ENCODE measurements around the gene COL23A1. TPM values are rescaled to one million over a fixed set of nuclear protein-coding genes. Genes with fewer than 3 reads are reported as not detected.

The COL23A1 gene
- total RNA-seq, 4 donors from 2014 or later: 0.93 to 4.6 (median 2.4) TPM

- Histone ChIP-seq H3K27ac (no peak overlapping the region), H3K36me3 (no peaks in the 10 kb centered on the region), H3K27me3 (peaks cover 17% of the 10 kb centered on the region), H3K4me3 (no peak overlapping the region), H3K4me1 (no peaks in the 10 kb centered on the region), H3K9me3 (peaks cover 0 to 6% (median 0%) of the 10 kb centered on the region in 3 donors)
- 67 to 71% methylated on average over 2 to 4 of the region's 4 CpGs for WGBS, 2 donors (ENCODE audit: low coverage in 1 of 2)
- ATAC-seq: no peak
- TF ChIP-seq POLR2AphosphoS5 (IDR thresholded peaks at IDR 0.05): no peak
Observed at GRCh38 chr5:178271231-178271630, 319.0 kb downstream of the COL23A1 start.

DNA sequence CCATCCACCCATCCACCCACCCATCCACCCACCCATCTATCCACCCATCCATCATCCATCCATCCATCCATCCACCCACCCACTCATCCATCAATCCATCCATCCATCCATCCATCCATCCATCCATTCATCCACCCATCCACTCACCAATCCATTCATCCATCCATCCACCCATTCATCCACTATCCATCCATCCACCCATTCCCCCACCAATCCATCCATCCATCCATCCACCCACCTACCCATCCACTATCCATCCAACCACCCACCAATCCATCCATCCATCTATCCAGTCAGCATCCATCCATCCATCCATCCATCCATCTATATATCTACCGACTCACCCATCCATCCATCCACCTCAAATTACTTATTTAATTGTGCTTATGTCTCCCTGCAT lies 320.7 kb downstream of the COL23A1 start:
- ATAC-seq: no peak
- TF ChIP-seq CTCF (IDR thresholded peaks at IDR 0.05): no peak
- TF ChIP-seq EP300 (IDR thresholded peaks at IDR 0.05): no peak
- no peak for TF ChIP-seq POLR2A (IDR thresholded peaks at IDR 0.05)
- no peak for TF ChIP-seq POLR2AphosphoS5 (IDR thresholded peaks at IDR 0.05)

DNA sequence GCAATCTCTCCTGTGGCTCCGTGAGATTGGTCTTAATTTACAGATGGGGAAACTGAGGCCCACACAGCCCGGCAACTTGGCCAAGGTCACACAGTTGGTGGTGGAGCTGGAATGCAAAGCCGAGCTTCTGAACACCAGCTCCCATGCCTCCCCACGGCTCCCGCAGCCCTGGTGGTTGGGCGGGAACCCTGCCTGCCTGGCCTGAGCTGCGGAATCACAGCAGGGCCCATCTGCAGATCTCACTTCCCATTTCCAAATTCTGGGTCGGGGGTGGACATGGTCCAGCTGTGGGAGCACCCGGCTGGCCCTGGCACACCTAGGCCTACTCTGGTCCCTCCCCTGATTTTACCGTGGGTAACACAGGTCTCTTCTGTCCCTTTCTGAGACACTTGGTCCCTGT lies 322.3 kb downstream of the COL23A1 start:
- H3K27ac ChIP-seq: no peak overlapping the region
- no peaks in the 10 kb centered on the region for H3K4me1 ChIP-seq
- no peak for ATAC-seq
- WGBS, 2 donors (ENCODE audit: low coverage in 1 of 2): 90% methylated on average over 7 of the region's 10 CpGs; no CpG with 5 or more reads in 1 of the 2 donors
- H3K27me3 ChIP-seq: no peaks in the 10 kb centered on the region
- H3K9me3 ChIP-seq: no peaks in the 10 kb centered on the region
- no peak overlapping the region for H3K4me3 ChIP-seq
- TF ChIP-seq POLR2A (IDR thresholded peaks at IDR 0.05): no peak
- TF ChIP-seq CTCF (IDR thresholded peaks at IDR 0.05): no peak
- no peak for TF ChIP-seq POLR2AphosphoS5 (IDR thresholded peaks at IDR 0.05)
- no peak for TF ChIP-seq EP300 (IDR thresholded peaks at IDR 0.05)
- H3K36me3 ChIP-seq: no peaks in the 10 kb centered on the region

More for the DNA sequence above, 320.7 kb downstream of the COL23A1 start:
- Histone ChIP-seq H3K27me3 (peaks cover 6% of the 10 kb centered on the region), H3K27ac (no peak overlapping the region), H3K4me1 (no peaks in the 10 kb centered on the region), H3K4me3 (no peak overlapping the region), H3K36me3 (no peaks in the 10 kb centered on the region), H3K9me3 (no peaks in the 10 kb centered on the region)
- WGBS, 2 donors (ENCODE audit: low coverage in 1 of 2): 90 to 100% methylated on average over 1 of the region's 1 CpG

- WGBS, 2 donors (ENCODE audit: low coverage in 1 of 2): 30 to 68% methylated on average over 3 to 6 of the region's 6 CpGs
- no peak for ATAC-seq
Observed at GRCh38 chr5:178267245-178267644, 322.9 kb downstream of the COL23A1 start.

DNA sequence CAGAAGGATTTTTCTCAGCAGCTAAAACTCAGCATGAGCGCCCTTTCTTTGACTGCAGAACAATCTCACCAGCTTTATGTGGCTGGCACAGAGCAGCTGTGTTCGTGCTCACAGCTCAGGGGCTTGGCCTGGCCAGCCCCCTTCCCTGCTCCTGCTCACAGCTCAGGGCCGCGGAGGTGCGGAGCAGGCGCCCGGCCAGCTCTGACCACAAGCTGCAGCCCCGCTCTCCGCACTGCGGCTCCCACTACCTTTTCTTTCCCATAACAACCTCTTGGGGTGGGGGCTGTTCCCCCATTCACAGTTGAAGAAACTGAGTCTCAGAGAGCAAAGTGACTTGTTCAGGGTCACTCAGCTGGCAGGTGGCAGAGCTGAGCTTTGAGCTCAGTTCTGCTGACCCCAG lies 323.6 kb downstream of the COL23A1 start:
- no peak for TF ChIP-seq POLR2AphosphoS5 (IDR thresholded peaks at IDR 0.05)
- TF ChIP-seq CTCF (IDR thresholded peaks at IDR 0.05): no peak
- TF ChIP-seq EP300 (IDR thresholded peaks at IDR 0.05): no peak
- no peak for TF ChIP-seq POLR2A (IDR thresholded peaks at IDR 0.05)
- ATAC-seq: no peak
- H3K4me1 ChIP-seq: no peaks in the 10 kb centered on the region
- WGBS, 2 donors (ENCODE audit: low coverage in 1 of 2): no CpG with 5 or more reads among the region's 10 CpGs
- no peaks in the 10 kb centered on the region for H3K27me3 ChIP-seq
- H3K27ac ChIP-seq: no peak overlapping the region
- no peak overlapping the region for H3K4me3 ChIP-seq
- H3K9me3 ChIP-seq: no peaks in the 10 kb centered on the region
- no peaks in the 10 kb centered on the region for H3K36me3 ChIP-seq

More at GRCh38 chr5:178267245-178267644, 322.9 kb downstream of the COL23A1 start:
- no peak overlapping the region for H3K4me3 ChIP-seq
- no peaks in the 10 kb centered on the region for H3K4me1 ChIP-seq
- H3K9me3 ChIP-seq: no peaks in the 10 kb centered on the region
- no peaks in the 10 kb centered on the region for H3K27me3 ChIP-seq
- TF ChIP-seq EP300 (IDR thresholded peaks at IDR 0.05) (no peak), POLR2A (IDR thresholded peaks at IDR 0.05) (no peak), POLR2AphosphoS5 (IDR thresholded peaks at IDR 0.05) (no peak), CTCF (IDR thresholded peaks at IDR 0.05) (no peak)
- H3K36me3 ChIP-seq: no peaks in the 10 kb centered on the region
- H3K27ac ChIP-seq: no peak overlapping the region

Measured in gastroesophageal sphincter (tissue), 4 donors.